ENCODE data around the gene CDKN1A. TPM values are rescaled to one million over a fixed set of nuclear protein-coding genes. Genes with fewer than 3 reads are reported as not detected.

Gene CDKN1A
- total and polyA plus RNA-seq, 2 donors from 2014 or later: 46.4 to 66.2 TPM

DNA sequence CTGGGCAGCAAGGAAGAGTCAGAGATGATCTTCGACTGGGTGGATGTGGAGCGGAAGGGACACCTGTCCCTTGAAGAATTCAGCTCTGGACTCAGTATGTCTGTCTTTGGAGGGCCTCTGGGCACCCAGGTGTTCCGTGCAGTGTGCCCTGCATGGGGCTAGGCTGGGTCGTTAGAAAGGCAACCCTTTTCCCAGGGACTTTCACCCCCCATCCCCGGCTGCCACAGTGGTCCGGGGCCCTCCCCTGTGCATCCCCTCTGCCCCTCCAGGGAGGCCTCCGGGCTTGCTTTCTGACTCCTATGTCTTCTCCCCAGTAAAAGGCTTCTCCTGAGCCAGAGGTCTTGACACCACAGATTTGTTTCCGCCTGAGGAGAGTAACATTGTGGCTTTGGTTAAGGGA, 35.3 kb downstream of the CDKN1A start:
- Histone ChIP-seq H3K9me3 (ENCODE audit: control insufficient read depth in 2 of 3, insufficient read depth in 1 of 3, low read length in 3 of 3) (no peaks in the 10 kb centered on the region), H3K36me3 (ENCODE audit: control insufficient read depth in 2 of 3, insufficient read depth in 3 of 3, low read length in 3 of 3) (no peaks in the 10 kb centered on the region), H3K27me3 (ENCODE audit: control insufficient read depth, insufficient read depth, low read length) (no peaks in the 10 kb centered on the region), H3K4me1 (ENCODE audit: control insufficient read depth in 2 of 3, insufficient read depth in 2 of 3, low read depth in 1 of 3, low read length in 3 of 3) (no peaks in the 10 kb centered on the region), H3K9ac (ENCODE audit: low read length in 3 of 3) (no peak overlapping the region), H3K27ac (ENCODE audit: low read depth in 2 of 2, low read length in 2 of 2) (no peak overlapping the region), H3K4me3 (ENCODE audit: low read length in 3 of 3) (no peak overlapping the region)
- no peak for TF ChIP-seq CTCF (IDR thresholded peaks at IDR 0.05; ENCODE audit: borderline replicate concordance, extremely low read depth, insufficient read depth)
- FAIRE-seq (no peak), DNase-seq (no peak)
- intact Hi-C loops (cut with DNase I): no loop called here

DNA sequence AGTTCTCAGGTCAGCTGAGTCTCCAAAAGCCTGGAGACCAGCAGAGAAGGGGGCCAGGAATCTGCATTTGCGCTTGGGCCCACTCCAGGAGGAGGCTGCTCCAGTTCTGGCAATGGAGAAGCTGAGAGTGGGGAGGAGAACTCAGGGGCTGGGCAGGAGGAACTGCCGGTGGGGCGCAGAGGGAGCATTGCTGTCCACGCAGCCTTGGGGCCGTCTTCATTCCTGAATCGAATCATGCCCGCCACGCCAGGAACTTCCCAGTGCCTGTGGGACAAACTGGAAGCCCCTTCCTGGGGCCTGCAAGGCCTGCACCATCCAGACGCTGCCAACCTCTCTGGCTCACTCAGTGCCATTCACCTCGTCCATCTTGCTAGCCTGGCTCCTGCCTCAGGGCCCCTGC, 36.0 kb downstream of the CDKN1A start:
- no peaks in the 10 kb centered on the region for H3K27me3 ChIP-seq (ENCODE audit: control insufficient read depth, insufficient read depth, low read length)
- FAIRE-seq: no peak
- DNase-seq: no peak
- no peaks in the 10 kb centered on the region for H3K4me1 ChIP-seq (ENCODE audit: control insufficient read depth in 2 of 3, insufficient read depth in 2 of 3, low read depth in 1 of 3, low read length in 3 of 3)
- no peaks in the 10 kb centered on the region for H3K36me3 ChIP-seq (ENCODE audit: control insufficient read depth in 2 of 3, insufficient read depth in 3 of 3, low read length in 3 of 3)
- no peak overlapping the region for H3K4me3 ChIP-seq (ENCODE audit: low read length in 3 of 3)
- TF ChIP-seq CTCF (IDR thresholded peaks at IDR 0.05; ENCODE audit: borderline replicate concordance, extremely low read depth, insufficient read depth): no peak
- H3K27ac ChIP-seq (ENCODE audit: low read depth in 2 of 2, low read length in 2 of 2): no peak overlapping the region
- intact Hi-C loops (cut with DNase I): no loop called here
- no peak overlapping the region for H3K9ac ChIP-seq (ENCODE audit: low read length in 3 of 3)
- no peaks in the 10 kb centered on the region for H3K9me3 ChIP-seq (ENCODE audit: control insufficient read depth in 2 of 3, insufficient read depth in 1 of 3, low read length in 3 of 3)

DNA sequence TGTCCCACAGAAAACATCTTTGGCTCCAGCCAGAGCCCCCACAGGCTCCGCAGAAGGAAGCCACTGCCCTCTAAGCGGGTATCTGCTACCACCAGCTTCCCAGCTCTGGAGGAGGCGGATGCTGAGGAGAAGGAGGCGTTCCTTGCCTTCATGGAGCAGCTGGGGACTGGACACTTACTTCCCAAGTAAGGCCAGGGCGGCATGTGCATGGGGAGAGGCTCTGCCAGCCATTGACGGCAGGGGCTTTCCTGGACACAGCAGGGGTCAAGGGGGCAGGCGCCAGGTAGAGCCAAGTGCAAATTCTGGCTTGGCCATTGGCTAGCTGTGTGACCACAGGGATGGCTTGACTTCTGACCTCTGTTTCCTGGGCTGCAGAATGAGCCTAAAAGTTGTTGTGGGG, 37.0 kb downstream of the CDKN1A start:
- Histone ChIP-seq H3K4me1 (ENCODE audit: control insufficient read depth in 2 of 3, insufficient read depth in 2 of 3, low read depth in 1 of 3, low read length in 3 of 3) (no peaks in the 10 kb centered on the region), H3K9me3 (ENCODE audit: control insufficient read depth in 2 of 3, insufficient read depth in 1 of 3, low read length in 3 of 3) (no peaks in the 10 kb centered on the region), H3K9ac (ENCODE audit: low read length in 3 of 3) (no peak overlapping the region), H3K27ac (ENCODE audit: low read depth in 2 of 2, low read length in 2 of 2) (no peak overlapping the region), H3K27me3 (ENCODE audit: control insufficient read depth, insufficient read depth, low read length) (no peaks in the 10 kb centered on the region), H3K4me3 (ENCODE audit: low read length in 3 of 3) (no peak overlapping the region), H3K36me3 (ENCODE audit: control insufficient read depth in 2 of 3, insufficient read depth in 3 of 3, low read length in 3 of 3) (no peaks in the 10 kb centered on the region)
- no peak for DNase-seq
- intact Hi-C loops (cut with DNase I): no loop called here
- no peak for FAIRE-seq
- TF ChIP-seq CTCF (IDR thresholded peaks at IDR 0.05; ENCODE audit: borderline replicate concordance, extremely low read depth, insufficient read depth): no peak

DNA sequence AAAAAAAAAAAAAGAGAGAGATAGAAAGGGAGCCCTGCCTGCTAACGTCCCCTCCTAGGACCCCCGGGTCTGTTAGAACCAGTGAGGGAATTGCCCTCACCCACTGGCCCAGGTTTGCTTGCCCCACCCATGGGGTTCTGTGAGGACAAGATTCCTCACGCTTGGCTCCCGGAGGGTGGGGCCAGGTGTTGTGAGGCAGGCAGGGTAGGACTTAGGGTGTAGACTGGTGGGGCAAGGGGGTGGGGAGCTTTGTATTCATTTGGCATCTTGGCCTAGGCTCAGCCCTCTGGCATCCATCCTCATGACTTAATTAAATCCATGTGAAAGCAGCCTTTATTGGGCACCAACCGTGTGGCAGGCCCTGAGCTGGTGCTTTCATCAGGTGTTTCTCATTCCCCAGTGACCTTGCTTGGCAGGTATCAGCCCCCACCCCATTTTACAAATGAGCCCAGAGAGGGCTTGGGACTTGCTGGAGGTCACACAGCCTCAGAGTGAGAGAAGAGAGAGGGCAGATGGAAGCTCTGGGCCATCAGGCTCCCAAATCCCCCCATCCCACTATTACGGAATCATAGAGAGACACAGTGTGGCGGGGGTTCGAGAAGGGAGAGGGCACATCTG, 38.1 kb downstream of the CDKN1A start:
- Histone ChIP-seq H3K9me3 (ENCODE audit: control insufficient read depth in 2 of 3, insufficient read depth in 1 of 3, low read length in 3 of 3) (no peaks in the 10 kb centered on the region), H3K9ac (ENCODE audit: low read length in 3 of 3) (no peak overlapping the region), H3K4me3 (ENCODE audit: low read length in 3 of 3) (no peak overlapping the region), H3K27me3 (ENCODE audit: control insufficient read depth, insufficient read depth, low read length) (no peaks in the 10 kb centered on the region), H3K27ac (ENCODE audit: low read depth in 2 of 2, low read length in 2 of 2) (no peak overlapping the region), H3K4me1 (ENCODE audit: control insufficient read depth in 2 of 3, insufficient read depth in 2 of 3, low read depth in 1 of 3, low read length in 3 of 3) (no peaks in the 10 kb centered on the region), H3K36me3 (ENCODE audit: control insufficient read depth in 2 of 3, insufficient read depth in 3 of 3, low read length in 3 of 3) (no peaks in the 10 kb centered on the region)
- intact Hi-C loops (cut with DNase I): no loop called here
- FAIRE-seq: no peak
- DNase-seq: no peak
- TF ChIP-seq CTCF (IDR thresholded peaks at IDR 0.05; ENCODE audit: borderline replicate concordance, extremely low read depth, insufficient read depth): no peak

All from kidney (tissue), 14 donors.